Measurements from ENCODE around the gene MAP3K7. TPM values are rescaled to one million over a fixed set of nuclear protein-coding genes. Genes with fewer than 3 reads are reported as not detected.

Gene MAP3K7
- total RNA-seq, 3 donors from 2014 or later (not counting 1 experiment from before 2014, with no cell fraction given) = 17.5 to 30.2 (median 27.5) TPM

- peaks cover 5% of the 10 kb centered on the region for H3K36me3 ChIP-seq (ENCODE audit: control insufficient read depth, insufficient read depth, low read length)
- Mint-ChIP-seq H3K9me3 (no peaks in the 10 kb centered on the region), H3K4me3 (no peak overlapping the region), H3K36me3 (peaks cover under 1% of the 10 kb centered on the region), H3K27ac (peak overlapping the region in 1 of 2 donors; percentile 84), H3K27me3 (ENCODE audit: low read depth in 2 of 2) (no peaks in the 10 kb centered on the region), H3K4me1 (peaks cover 27% of the 10 kb centered on the region in 2 donors)
- H3K27ac ChIP-seq (ENCODE audit: low read length) = no peak overlapping the region
- TF ChIP-seq, protein P1, sequence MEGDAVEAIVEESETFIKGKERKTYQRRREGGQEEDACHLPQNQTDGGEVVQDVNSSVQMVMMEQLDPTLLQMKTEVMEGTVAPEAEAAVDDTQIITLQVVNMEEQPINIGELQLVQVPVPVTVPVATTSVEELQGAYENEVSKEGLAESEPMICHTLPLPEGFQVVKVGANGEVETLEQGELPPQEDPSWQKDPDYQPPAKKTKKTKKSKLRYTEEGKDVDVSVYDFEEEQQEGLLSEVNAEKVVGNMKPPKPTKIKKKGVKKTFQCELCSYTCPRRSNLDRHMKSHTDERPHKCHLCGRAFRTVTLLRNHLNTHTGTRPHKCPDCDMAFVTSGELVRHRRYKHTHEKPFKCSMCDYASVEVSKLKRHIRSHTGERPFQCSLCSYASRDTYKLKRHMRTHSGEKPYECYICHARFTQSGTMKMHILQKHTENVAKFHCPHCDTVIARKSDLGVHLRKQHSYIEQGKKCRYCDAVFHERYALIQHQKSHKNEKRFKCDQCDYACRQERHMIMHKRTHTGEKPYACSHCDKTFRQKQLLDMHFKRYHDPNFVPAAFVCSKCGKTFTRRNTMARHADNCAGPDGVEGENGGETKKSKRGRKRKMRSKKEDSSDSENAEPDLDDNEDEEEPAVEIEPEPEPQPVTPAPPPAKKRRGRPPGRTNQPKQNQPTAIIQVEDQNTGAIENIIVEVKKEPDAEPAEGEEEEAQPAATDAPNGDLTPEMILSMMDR (IDR thresholded peaks at IDR 0.05) = no peak
- no peaks in the 10 kb centered on the region for H3K9me3 ChIP-seq (ENCODE audit: control insufficient read depth, insufficient read depth, low read length)
- DNase-seq (no peak), ATAC-seq (no peak)
- peaks cover 3% of the 10 kb centered on the region for H3K4me1 ChIP-seq (ENCODE audit: control insufficient read depth, insufficient read depth, low read length)
- H3K4me3 ChIP-seq (ENCODE audit: low read length) = no peak overlapping the region
- 89% methylated on average over 1 of the region's 1 CpG for WGBS (ENCODE audit: insufficient coverage)
- no peaks in the 10 kb centered on the region for H3K27me3 ChIP-seq (ENCODE audit: control insufficient read depth, insufficient read depth, low read length)
- intact Hi-C loops (cut with micrococcal nuclease) = no loop called here
Measured at GRCh38 chr6:90530882-90531281, 56.0 kb downstream of the MAP3K7 start.

- Mint-ChIP-seq H3K36me3 (peaks cover 7% of the 10 kb centered on the region), H3K4me3 (no peak overlapping the region), H3K4me1 (no peaks in the 10 kb centered on the region), H3K27ac (no peak overlapping the region), H3K9me3 (no peaks in the 10 kb centered on the region), H3K27me3 (ENCODE audit: low read depth in 2 of 2) (no peaks in the 10 kb centered on the region)
- Histone ChIP-seq H3K27ac (ENCODE audit: low read length) (no peak overlapping the region), H3K4me1 (ENCODE audit: control insufficient read depth, insufficient read depth, low read length) (no peaks in the 10 kb centered on the region), H3K9me3 (ENCODE audit: control insufficient read depth, insufficient read depth, low read length) (no peaks in the 10 kb centered on the region), H3K27me3 (ENCODE audit: control insufficient read depth, insufficient read depth, low read length) (no peaks in the 10 kb centered on the region), H3K36me3 (ENCODE audit: control insufficient read depth, insufficient read depth, low read length) (peaks cover 24% of the 10 kb centered on the region), H3K4me3 (ENCODE audit: low read length) (no peak overlapping the region)
- TF ChIP-seq, protein P1 (IDR thresholded peaks at IDR 0.05) = no peak
- 100% methylated on average over 4 of the region's 4 CpGs for WGBS (ENCODE audit: insufficient coverage)
- ATAC-seq (no peak), DNase-seq (no peak)
- intact Hi-C loops (cut with micrococcal nuclease) = no loop called here
Measured at GRCh38 chr6:90525421-90525820, 61.5 kb downstream of the MAP3K7 start.

DNA sequence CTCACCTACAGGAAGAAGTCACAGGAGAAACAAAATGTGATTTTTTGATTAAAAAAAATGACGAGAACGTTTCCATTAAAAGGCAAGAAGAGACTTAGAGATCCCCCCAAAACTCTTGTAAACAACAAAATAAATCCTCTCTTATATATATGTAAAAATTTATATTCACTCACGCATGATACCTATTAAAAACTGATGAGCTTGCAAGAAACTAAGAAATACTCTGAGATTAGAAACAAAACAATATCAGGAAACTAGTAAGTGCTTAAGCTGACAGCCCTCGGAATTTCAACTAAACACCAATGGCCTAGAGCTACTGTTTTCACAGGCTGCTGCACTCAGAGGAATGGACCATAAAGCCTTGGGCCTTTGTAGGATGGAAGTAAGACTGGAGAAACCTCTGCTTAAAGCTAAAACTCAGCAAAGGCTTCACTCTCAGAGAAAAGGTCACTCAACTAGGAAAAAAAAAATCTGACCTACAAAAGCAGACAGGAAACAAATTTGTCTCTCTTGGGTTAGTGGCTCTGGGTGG lies 63.0 kb downstream of the MAP3K7 start:
- H3K4me3 Mint-ChIP-seq = no peak overlapping the region
- H3K4me1 Mint-ChIP-seq = no peaks in the 10 kb centered on the region
- DNase-seq (no peak), ATAC-seq (no peak)
- no peaks in the 10 kb centered on the region for H3K9me3 ChIP-seq (ENCODE audit: control insufficient read depth, insufficient read depth, low read length)
- H3K36me3 ChIP-seq (ENCODE audit: control insufficient read depth, insufficient read depth, low read length) = peaks cover 33% of the 10 kb centered on the region
- intact Hi-C loops (cut with micrococcal nuclease) = no loop called here
- H3K4me3 ChIP-seq (ENCODE audit: low read length) = no peak overlapping the region
- no peaks in the 10 kb centered on the region for H3K9me3 Mint-ChIP-seq
- no peak overlapping the region for H3K27ac ChIP-seq (ENCODE audit: low read length)
- H3K27me3 ChIP-seq (ENCODE audit: control insufficient read depth, insufficient read depth, low read length) = no peaks in the 10 kb centered on the region
- peak overlapping the region in 1 of 2 donors; percentile 25 for H3K27ac Mint-ChIP-seq
- no peaks in the 10 kb centered on the region for H3K4me1 ChIP-seq (ENCODE audit: control insufficient read depth, insufficient read depth, low read length)
- TF ChIP-seq, protein P1 (IDR thresholded peaks at IDR 0.05) = no peak
- 86% methylated on average over 1 of the region's 4 CpGs for WGBS (ENCODE audit: insufficient coverage)
- H3K36me3 Mint-ChIP-seq = peaks cover 7% of the 10 kb centered on the region
- no peaks in the 10 kb centered on the region for H3K27me3 Mint-ChIP-seq (ENCODE audit: low read depth in 2 of 2)

DNA sequence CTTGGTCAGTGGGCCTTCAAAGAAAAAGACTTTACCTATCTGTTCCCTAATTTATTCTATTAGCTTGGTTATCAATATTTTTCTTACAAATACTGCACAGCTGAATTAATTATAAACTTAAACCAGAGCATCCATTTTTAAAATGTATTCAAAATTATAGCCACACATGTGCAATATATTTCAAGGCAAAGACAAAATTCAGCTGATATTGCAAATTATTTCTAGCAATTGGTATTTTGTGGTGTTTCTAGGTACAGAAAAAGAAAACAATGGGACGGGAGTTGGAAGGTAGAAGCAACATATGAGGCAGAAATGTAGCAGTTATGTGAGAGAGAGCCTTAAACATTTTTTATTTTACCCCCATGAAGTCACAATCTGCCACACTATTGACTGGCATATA lies 64.9 kb downstream of the MAP3K7 start:
- no peak for DNase-seq
- Histone ChIP-seq H3K4me3 (ENCODE audit: low read length) (no peak overlapping the region), H3K27ac (ENCODE audit: low read length) (no peak overlapping the region), H3K4me1 (ENCODE audit: control insufficient read depth, insufficient read depth, low read length) (no peaks in the 10 kb centered on the region), H3K27me3 (ENCODE audit: control insufficient read depth, insufficient read depth, low read length) (no peaks in the 10 kb centered on the region), H3K9me3 (ENCODE audit: control insufficient read depth, insufficient read depth, low read length) (no peaks in the 10 kb centered on the region), H3K36me3 (ENCODE audit: control insufficient read depth, insufficient read depth, low read length) (peaks cover 48% of the 10 kb centered on the region)
- Mint-ChIP-seq H3K27ac (no peak overlapping the region), H3K4me3 (no peak overlapping the region), H3K27me3 (ENCODE audit: low read depth in 2 of 2) (no peaks in the 10 kb centered on the region), H3K9me3 (no peaks in the 10 kb centered on the region), H3K4me1 (no peaks in the 10 kb centered on the region), H3K36me3 (peaks cover 7% of the 10 kb centered on the region)
- intact Hi-C loops (cut with micrococcal nuclease) = no loop called here
- no CpG with 5 or more reads among the region's 1 CpG for WGBS (ENCODE audit: insufficient coverage)
- ATAC-seq = no peak
- TF ChIP-seq, protein P1 (IDR thresholded peaks at IDR 0.05) = no peak
